GM23338 (cell line): Measurements from ENCODE around the gene NOTCH3. TPM values are rescaled to one million over a fixed set of nuclear protein-coding genes. Genes with fewer than 3 reads are reported as not detected.

Experiments
- ATAC-seq: fragments of 200-7000 bp; cut with Tn5 transposase; 3 replicates; pipeline ENCODE4 v1.9.1; 2020
- DNase-seq: peaks from one replicate; pipeline ENCODE4 v3.0.0-alpha.2; 2015; ENCODE audit warnings: low spot score
- H2AFZ ChIP-seq: fragments of 200-600 bp; sonication (generic); 2 replicates; pipeline ENCODE4 v1.8.0; 2016; ENCODE audit warnings: antibody characterized with exemption, mild to moderate bottlenecking, moderate library complexity
- H3F3A ChIP-seq: fragments of 200-600 bp; sonication (generic); replicated peaks from 2 replicates; pipeline ENCODE4 v1.8.0; 2017; ENCODE audit warnings: antibody characterized with exemption, mixed run types, low read depth
- H3K27ac ChIP-seq: fragments of 200-600 bp; sonication (generic); 2 replicates; pipeline ENCODE4 v1.6.1; 2016; ENCODE audit warnings: low read depth
- H3K27me3 ChIP-seq: fragments of 200-600 bp; sonication (generic); 2 replicates; pipeline ENCODE4 v1.8.0; 2016; ENCODE audit warnings: mild to moderate bottlenecking, mixed run types, moderate library complexity; ENCODE audit not compliant: insufficient read depth
- H3K36me3 ChIP-seq: fragments of 200-600 bp; sonication (generic); 2 replicates; pipeline ENCODE4 v1.8.0; 2016; ENCODE audit warnings: mild to moderate bottlenecking; ENCODE audit not compliant: insufficient read depth
- H3K4me1 ChIP-seq: fragments of 200-600 bp; sonication (generic); 2 replicates; pipeline ENCODE4 v1.8.0; 2016; ENCODE audit warnings: mild to moderate bottlenecking, moderate library complexity; ENCODE audit not compliant: insufficient read depth
- H3K4me2 ChIP-seq: fragments of 200-600 bp; sonication (generic); 2 replicates; pipeline ENCODE4 v1.7.1; 2017; ENCODE audit warnings: mixed run types
- H3K4me3 ChIP-seq: fragments of 200-600 bp; sonication (generic); 2 replicates; pipeline ENCODE4 v1.6.1; 2016; ENCODE audit warnings: mixed run types
- H3K79me2 ChIP-seq: fragments of 200-600 bp; sonication (generic); replicated peaks from 2 replicates; pipeline ENCODE4 v1.8.0; 2017; ENCODE audit warnings: mild to moderate bottlenecking; ENCODE audit not compliant: insufficient read depth
- H3K9me2 ChIP-seq: fragments of 200-600 bp; sonication (generic); 2 replicates; pipeline ENCODE4 v1.8.0; 2017; ENCODE audit not compliant: insufficient read depth
- H4K20me1 ChIP-seq: fragments of 200-600 bp; sonication (generic); replicated peaks from 2 replicates; pipeline ENCODE4 v1.8.0; 2017; ENCODE audit warnings: mild to moderate bottlenecking; ENCODE audit not compliant: insufficient read depth
- H3K27ac Mint-ChIP-seq: 2 replicates; pipeline ENCODE4 v1.8.0; 2020; ENCODE audit warnings: inconsistent platforms, mild to moderate bottlenecking, moderate library complexity, mixed read lengths
- H3K27me3 Mint-ChIP-seq: 3 replicates; pipeline ENCODE4 v1.8.0; 2022; ENCODE audit warnings: low read depth, mild to moderate bottlenecking, moderate library complexity, mixed read lengths, inconsistent platforms; ENCODE audit not compliant: insufficient read depth, poor library complexity
- H3K36me3 Mint-ChIP-seq: 3 replicates; pipeline ENCODE4 v1.8.0; 2021; ENCODE audit warnings: low read depth, mild to moderate bottlenecking, inconsistent platforms, moderate library complexity, mixed read lengths
- H3K4me1 Mint-ChIP-seq: 3 replicates; pipeline ENCODE4 v1.8.0; 2020; ENCODE audit warnings: mild to moderate bottlenecking, inconsistent platforms, mixed read lengths
- H3K4me3 Mint-ChIP-seq: 3 replicates; pipeline ENCODE4 v1.8.0; 2021; ENCODE audit warnings: moderate library complexity, mild to moderate bottlenecking, inconsistent platforms, mixed read lengths
- H3K9me3 Mint-ChIP-seq: 3 replicates; pipeline ENCODE4 v1.8.0; 2020; ENCODE audit warnings: moderate library complexity, mild to moderate bottlenecking, inconsistent platforms, mixed read lengths
- CREB1 ChIP-seq: fragments of 250-450 bp; sonication (Bioruptor Pico); IDR thresholded peaks from 2 replicates; pipeline ENCODE4 v1.5.0; 2020; ENCODE audit warnings: low read depth, mild to moderate bottlenecking, moderate library complexity
- CTCF ChIP-seq, 2 experiments: fragments of 200-600 bp in 1 of 2; sonication (generic) in 1 of 2; conservative IDR thresholded peaks; 2 replicates each; pipeline versions ENCODE4 v1.5.1 to v1.6.1; 2016 to 2017; ENCODE audit warnings: antibody characterized with exemption in 2 of 2, low read depth in 2 of 2, mild to moderate bottlenecking in 2 of 2, moderate library complexity in 1 of 2
- ETS1 ChIP-seq: IDR thresholded peaks from 2 replicates; pipeline ENCODE4 v1.6.1; 2016; ENCODE audit warnings: antibody characterized with exemption
- EZH2 ChIP-seq: fragments of 200-600 bp; sonication (generic); IDR thresholded peaks from one replicate; pipeline ENCODE4 v1.8.0; 2017; ENCODE audit warnings: antibody characterized with exemption, mild to moderate bottlenecking, low read depth; ENCODE audit not compliant: unreplicated experiment
- EZH2phosphoT487 ChIP-seq: fragments of 200-600 bp; sonication (generic); IDR thresholded peaks from one replicate; pipeline ENCODE4 v1.8.1; 2018; ENCODE audit warnings: antibody characterized with exemption; ENCODE audit not compliant: unreplicated experiment
- NANOG ChIP-seq: IDR thresholded peaks from 2 replicates; pipeline ENCODE4 v1.6.1; 2016; ENCODE audit warnings: antibody characterized with exemption, borderline replicate concordance
- POLR2AphosphoS5 ChIP-seq: IDR thresholded peaks from 2 replicates; pipeline ENCODE4 v1.6.1; 2016; ENCODE audit warnings: antibody characterized with exemption, low read depth
- REST ChIP-seq: IDR thresholded peaks from one replicate; pipeline ENCODE4 v1.6.1; 2018; ENCODE audit warnings: antibody characterized with exemption; ENCODE audit not compliant: unreplicated experiment
- STAT1 ChIP-seq: IDR thresholded peaks from one replicate; pipeline ENCODE4 v1.6.1; 2016; ENCODE audit warnings: antibody characterized with exemption; ENCODE audit not compliant: unreplicated experiment
- ZNF114 ChIP-seq: fragments of 250-450 bp; sonication (Bioruptor Pico); IDR thresholded peaks from 2 replicates; pipeline ENCODE4 v1.5.0; 2020; ENCODE audit warnings: mild to moderate bottlenecking, moderate library complexity
- ZNF331 ChIP-seq: fragments of 250-450 bp; sonication (Bioruptor Pico); IDR thresholded peaks from 2 replicates; pipeline ENCODE4 v1.5.0; 2020; ENCODE audit warnings: low read depth, mild to moderate bottlenecking, moderate library complexity
- ZNF462 ChIP-seq: fragments of 250-450 bp; sonication (Bioruptor Pico); IDR thresholded peaks from 2 replicates; pipeline ENCODE4 v1.5.0; 2020; ENCODE audit warnings: mild to moderate bottlenecking, moderate library complexity
- polyA plus RNA-seq: library from polyadenylated mRNA; unstranded; fragments of >200 nt; fragmentation: Nextera tagmentation; extraction: Ambion mirVana; gene quantifications from 2 replicates; pipeline ENCODE4 v1.2.1, GENCODE V29; 2016
- total RNA-seq: library from RNA; depleted of rRNA; stranded (reverse); fragments of >200 nt; shearing (Covaris generic); gene quantifications from 2 replicates; pipeline ENCODE4 v1.2.3, GENCODE V29; 2014

NOTCH3 gene
- total and polyA plus RNA-seq, 2 experiments from 2014 or later, result 24.3 to 172 TPM

GRCh38 chr19:15114153-15114540, 86.6 kb downstream of the NOTCH3 start:
- Mint-ChIP-seq H3K4me3 (no peak overlapping the region; the same call in 2 of the 3 replicates), H3K27me3 (peaks cover 11% of the 10 kb centered on the region), H3K9me3 (no peaks in the 10 kb centered on the region), H3K27ac (no peak overlapping the region), H3K4me1 (no peaks in the 10 kb centered on the region; the same call in 2 of the 3 replicates), H3K36me3 (peaks cover 78% of the 10 kb centered on the region)
- Histone ChIP-seq H3K27ac (no peak overlapping the region), H3K4me1 (no peaks in the 10 kb centered on the region), H3K79me2 (no peaks in the 10 kb centered on the region), H3K9me2 (no peaks in the 10 kb centered on the region), H3K27me3 (no peaks in the 10 kb centered on the region), H3K4me3 (no peak overlapping the region), H4K20me1 (peaks cover 4% of the 10 kb centered on the region; the same call in 1 of the 2 replicates), H3F3A (peaks cover 6% of the 10 kb centered on the region; the same call in 1 of the 2 replicates), H3K36me3 (peaks cover 26% of the 10 kb centered on the region), H2AFZ (no peak overlapping the region), H3K4me2 (no peak overlapping the region)
- ATAC-seq (no peak), DNase-seq (no peak)
- TF ChIP-seq REST (no peak), ZNF331 (CRISPR knock-in tag) (no peak), ETS1 (no peak), ZNF462 (no peak), CREB1 (CRISPR knock-in tag) (no peak), EZH2 (no peak), STAT1 (no peak), CTCF (conservative IDR thresholded peaks at IDR 0.05; ENCODE audit: low read depth in 2 of 2) (no peak), POLR2AphosphoS5 (no peak), NANOG (no peak), ZNF114 (no peak), EZH2phosphoT487 (no peak)
